Activated CD4-positive, alpha-beta T cell treated with anti-CD3 and anti-CD28 coated beads, Interleukin-2, amount 50 U/mL, for 1 hour (primary cell): ENCODE measurements around the gene PRR15L.
A peak's percentile ranks its signal among the peaks of the same experiment; 100 is the strongest.

Source experiments
- DNase-seq: peaks from one replicate; pipeline ENCODE4 v3.0.0-alpha.2; 2020

The PRR15L gene

DNA sequence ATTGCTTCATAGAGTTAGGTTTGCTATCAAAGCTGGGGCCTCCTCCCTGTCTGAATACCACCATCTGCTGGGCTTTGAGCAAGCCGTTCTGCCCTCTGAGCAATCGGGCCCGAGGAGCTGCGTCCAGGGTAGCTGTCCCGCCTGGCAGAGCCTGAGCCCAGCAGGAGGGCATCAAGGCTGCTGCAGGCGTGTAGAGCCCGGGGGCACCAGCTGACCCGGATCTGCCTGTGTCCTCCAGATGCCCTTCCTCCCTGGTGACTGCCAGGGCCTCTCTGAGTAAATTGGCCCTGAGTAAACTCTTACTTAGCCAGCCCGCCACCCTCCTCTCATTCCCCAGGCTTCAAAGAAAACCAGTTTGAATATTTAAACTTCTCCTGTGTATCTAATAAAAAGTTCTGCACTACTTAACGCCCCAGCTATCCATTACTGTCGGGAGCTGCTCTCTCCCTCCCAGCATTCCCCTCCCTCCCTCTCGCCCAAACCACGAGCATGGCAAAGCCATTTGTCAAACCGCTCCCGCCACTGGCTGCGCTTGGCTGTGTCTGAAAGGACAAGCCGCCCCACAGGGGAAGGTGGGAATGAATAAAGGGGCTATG is 29.7 kb upstream of the PRR15L start:
- no peak for DNase-seq

DNA sequence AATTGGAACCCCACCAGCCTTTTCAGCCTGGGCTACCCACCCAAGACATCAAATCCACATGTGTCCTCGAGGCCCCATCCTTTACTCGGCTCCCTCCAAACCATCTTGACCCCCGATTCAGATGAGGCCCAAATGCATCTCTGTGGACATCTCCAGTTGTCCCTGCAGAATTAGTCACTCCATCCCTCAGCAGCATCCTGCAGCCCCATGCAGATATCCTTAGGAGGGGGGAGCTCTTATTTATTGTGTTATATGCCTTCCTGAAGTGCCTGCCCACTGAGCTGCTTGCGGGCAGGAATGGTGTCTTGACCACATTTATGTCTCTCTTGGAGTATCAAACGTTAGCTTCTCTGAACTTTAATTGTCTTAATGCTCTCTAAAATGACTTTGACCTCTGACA is 28.8 kb upstream of the PRR15L start:
- DNase-seq, result no peak

DNA sequence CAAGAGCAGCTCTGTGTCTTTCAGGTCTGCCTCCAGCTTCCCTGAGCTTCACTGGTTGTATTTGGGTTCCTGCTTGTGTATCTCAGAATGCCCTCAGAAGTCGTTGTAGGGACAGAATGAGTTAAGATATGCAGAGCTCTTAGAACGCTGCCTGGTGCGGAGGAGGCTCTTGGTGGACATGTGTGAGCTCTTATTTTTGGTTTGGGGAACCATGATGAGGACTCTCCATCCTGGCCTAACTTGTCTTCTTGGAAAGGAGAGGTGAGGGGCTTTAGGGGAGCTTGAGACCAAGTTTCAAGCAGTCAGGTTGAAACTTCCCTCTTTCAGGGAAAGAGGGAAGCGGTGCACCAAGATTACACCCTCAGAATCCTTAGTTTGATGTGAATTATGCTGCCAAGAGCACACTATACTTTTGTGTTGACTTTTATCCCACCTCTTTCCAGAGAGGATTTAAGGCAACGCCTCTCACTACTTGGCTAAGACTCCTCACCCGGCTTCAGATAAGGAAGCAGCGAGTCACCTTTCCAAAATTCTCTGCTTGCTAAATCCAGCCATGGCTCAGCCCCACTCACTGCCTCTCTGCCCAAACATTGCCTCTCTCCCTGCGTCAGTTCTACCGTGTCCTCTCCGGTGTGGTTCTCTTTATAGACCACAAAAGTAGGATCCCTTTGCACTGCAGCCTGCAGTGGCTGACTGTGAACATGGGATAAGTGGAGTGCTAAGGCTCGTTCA is 26.0 kb upstream of the PRR15L start:
- no peak for DNase-seq

DNA sequence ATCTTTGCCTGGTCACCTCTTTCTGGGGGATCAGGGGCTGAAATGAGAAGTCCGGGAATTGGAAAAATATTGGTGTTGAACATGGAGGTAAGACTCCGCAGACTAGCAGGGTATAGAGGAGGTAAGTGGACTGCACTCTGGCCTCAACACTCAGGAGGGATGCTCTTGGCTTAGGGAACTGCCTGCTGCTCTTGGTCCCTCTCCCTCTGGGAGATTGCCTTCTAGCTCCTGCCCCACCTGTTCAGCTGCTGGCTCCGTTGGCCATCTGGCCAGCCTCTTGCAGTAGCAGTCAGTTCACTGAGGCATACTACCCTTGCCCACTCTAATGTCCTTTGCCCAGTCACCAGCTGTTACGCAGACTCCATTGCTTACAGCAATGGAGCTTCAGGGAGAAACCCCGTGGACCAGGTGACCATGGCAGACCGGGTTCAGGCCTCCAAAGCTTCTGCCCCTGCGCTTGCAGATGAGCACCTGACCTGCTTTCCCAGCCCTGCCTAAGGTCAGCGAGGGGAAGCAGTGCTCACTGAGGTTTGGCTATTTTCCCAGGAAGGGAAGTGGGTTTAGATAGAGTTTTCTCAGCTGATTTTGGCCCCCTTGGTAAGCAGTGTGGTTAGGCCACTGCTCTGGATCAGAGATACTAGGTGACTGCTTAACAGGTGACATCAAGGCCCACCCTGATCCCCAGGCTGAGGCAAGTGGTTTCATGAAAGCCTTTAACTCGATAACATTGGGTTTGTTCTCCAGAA is 25.1 kb upstream of the PRR15L start:
- DNase-seq, result no peak

DNA sequence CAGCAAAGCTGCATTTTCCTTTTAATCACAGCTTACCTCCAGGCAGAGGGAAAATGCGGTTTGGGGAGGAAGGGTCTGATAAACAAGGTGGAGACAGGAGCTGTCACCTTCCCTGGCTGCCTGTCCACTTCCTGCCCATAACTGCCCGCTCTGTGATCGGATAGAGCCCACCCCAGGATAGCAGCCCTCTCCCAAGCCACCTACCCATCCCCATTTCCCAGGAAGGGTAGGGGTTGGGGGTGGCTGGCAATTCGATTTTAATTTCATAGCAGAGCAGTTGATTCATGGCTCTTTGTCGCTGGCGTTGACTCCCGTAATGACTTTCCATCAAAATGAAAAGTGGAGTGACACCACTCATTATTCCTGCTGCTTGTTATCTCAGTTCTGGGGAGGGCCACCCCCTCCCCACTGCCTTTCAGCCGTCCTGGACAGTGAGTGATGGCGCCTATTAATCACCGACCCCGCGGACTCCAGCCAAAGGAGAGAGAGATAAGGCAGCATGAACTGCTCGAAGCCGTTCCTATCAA is 24.5 kb upstream of the PRR15L start:
- no peak for DNase-seq

DNA sequence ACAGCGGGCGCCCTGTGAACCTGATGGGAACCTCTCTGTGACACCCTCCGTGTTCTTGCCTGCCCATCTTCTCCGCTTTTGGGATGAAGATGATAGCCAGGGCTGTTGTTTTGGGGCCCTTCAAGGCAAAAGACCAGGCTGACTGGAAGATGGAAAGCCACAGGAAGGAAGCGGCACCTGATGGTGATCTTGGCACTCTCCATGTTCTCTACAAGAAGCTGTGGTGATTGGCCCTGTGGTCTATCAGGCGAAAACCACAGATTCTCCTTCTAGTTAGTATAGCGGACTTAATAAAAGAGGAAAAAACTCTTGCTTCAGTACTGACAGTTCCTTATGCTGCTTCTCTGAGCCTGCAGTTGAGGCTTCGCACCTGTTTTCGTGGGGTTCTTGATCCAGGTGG is 23.8 kb upstream of the PRR15L start:
- DNase-seq, result no peak

DNA sequence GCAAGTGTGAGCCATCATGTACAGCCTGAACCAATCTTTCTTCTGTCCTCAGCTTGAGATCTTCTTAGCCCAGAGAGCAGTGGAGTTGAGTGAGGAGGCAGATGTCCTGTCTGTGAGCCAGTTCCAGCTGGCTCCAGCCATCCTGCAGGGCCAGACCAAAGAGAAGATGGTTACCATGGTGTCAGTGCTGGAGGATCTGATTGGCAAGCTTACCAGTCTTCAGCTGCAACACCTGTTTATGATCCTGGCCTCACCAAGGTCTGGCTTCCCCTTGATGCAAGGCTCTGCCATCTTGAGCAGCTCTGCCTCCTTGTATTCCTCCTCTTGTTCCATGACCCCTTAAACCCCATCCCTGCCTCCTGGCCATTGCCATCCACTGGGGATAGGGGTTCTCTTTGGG is 22.9 kb upstream of the PRR15L start:
- no peak for DNase-seq

DNA sequence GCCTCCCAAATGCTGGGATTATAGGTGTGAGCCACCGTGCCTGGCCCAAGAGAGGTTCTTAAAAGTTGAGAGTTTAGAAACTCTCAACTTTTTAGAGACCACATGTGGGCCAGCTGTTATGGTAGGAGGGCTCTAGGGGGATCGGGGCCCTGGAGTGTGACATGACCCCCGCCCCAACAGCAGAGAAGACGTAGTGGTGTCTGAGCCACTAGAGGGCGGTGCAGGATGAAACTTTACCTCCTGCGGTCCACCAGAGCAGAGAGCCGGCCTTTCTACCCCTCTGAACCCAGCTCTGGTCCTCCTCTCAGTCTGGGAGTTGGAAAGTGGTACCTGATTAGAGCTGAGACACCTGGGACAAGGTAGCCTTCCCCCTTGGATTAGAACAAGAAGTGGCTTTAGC is 20.6 kb upstream of the PRR15L start:
- peak; percentile 46 for DNase-seq

DNA sequence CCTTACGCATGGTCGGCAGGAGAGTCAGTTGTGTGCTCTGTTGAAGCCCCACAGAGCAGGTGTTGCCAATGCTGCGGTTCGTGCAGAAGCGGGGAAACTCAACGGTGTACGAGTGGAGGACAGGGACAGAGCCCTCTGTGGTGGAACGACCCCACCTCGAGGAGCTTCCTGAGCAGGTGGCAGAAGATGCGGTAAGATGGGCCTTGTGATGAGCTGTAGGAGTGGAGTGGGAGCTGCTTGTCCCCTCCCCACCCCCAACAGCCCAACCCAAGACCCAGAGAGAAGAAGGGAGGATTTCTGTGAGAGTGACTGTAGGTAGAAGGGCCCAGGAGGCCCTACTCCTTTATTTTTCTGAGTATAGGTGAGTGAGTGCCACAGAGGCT is 18.1 kb upstream of the PRR15L start:
- no peak for DNase-seq

DNA sequence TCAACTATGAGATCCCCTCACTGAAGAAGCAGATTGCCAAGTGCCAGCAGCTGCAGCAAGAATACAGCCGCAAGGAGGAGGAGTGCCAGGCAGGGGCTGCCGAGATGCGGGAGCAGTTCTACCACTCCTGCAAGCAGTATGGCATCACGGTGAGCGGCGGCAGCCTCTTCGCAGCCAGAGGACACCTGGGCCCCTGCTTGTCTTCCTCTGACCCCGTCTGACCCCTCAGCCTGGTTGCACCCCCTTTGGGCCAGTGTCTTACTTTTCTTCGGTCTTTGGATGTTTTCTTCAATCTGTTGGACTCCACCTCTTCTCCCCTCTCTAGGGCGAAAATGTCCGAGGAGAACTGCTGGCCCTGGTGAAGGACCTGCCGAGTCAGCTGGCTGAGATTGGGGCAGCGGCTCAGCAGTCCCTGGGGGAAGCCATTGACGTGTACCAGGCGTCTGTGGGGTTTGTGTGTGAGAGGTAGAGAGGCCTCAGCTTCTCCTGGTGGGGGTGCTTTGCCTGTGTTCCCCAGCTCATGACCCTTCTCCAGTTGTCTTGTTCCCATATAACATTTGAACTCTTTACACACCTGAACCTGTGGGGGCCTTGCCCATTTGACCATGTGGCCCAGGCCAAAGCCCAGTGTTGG is 17.6 kb upstream of the PRR15L start:
- no peak for DNase-seq

DNA sequence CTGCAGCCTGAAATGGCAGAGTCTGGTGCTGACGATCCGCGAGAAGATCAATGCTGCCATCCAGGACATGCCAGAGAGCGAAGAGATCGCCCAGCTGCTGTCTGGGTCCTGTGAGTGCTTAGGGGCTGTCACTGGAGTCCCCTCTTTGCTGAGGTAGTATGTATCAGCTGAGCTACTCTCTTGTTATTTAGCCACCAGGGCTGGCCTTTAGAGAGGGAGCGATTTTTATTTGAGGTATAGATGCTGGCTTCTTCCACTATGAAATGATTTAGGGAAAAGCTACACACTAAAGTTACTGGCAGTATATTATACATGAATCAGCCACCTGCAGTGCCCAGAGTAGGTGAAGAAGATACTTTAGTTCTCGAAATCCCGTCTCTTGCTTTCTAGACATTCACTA is 15.9 kb upstream of the PRR15L start:
- DNase-seq, result no peak

DNA sequence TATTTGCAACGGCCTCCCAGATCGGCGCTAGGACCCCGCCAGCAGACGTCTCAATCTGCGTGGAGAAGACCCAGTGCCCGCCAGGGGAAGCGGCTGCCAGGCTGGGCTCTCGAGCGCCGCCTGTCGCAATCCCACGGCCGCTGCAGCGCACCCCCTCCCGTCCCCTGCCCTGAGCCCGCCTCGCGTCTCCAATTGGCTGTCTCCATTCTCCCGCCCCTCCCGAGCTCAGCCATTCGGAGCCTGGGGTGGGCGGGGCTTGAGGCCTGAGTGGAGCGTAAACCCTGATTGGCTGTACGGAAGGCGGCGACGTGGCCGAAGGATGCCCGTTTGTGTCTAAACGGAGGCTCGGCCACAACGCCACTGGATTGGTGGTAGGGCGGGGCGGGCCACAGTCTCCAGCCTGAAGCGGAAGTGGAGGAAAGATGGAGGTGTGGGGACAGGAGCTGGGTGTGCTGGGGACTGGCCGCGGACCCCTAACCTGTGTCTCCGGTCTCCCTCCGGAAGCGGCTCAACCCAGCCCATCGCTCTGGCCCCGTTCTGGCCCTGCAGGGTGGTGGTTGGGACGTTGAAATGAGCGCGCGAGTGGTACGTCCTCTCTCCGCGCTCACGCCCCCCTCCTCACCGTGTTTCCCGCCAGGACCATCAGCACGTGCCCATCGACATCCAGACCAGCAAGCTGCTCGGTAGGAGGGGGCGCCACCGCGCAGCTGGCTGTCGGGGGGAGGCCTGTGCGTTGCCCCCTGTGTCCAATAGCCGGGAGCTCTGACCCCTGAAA is 13.2 kb upstream of the PRR15L start, which contains the start of gene CDK5RAP3:
Gene CDK5RAP3 (plus strand): TSS at position 389 of the 775 bp plus-strand sequence. CDS start 34 bp downstream, at position 423.
- peak; percentile 98 for DNase-seq

DNA sequence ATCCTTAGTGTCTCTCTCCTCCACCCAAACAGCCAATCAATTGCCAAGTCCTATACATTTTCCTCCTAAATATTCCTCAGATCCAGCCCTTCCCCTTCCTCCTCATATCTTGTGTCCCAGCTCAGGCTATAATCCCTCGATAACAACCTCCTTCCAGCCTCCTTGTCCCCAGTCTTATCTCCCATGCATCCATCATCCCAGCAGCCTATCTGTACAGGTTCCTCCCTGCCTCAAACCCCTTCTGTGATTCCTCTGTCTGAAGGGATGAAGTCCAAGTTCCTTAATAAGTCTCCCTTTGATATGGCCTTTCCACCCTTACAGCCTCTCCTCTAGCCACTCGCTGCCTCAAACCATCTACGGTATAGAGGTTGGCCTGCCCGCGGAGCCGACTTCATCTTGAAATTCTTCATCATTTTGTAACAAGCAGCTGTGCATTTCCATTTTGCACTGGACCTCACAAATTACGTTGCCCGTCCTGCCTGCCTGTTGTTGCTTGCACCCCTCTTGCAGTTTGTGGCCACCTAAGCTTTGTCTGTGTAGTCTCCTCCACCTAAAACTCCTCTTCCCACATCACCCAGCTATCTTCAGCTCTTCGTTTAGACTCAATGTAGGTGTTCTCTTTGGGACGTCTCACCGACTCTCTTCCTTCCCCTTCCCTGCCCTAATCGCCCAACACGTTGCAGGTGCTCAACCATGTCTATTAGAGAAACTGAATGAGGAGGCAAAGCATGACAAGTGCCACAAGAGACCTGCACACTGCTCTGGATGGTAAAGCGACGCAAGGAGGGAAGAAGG is 12.4 kb upstream of the PRR15L start:
- no peak for DNase-seq

DNA sequence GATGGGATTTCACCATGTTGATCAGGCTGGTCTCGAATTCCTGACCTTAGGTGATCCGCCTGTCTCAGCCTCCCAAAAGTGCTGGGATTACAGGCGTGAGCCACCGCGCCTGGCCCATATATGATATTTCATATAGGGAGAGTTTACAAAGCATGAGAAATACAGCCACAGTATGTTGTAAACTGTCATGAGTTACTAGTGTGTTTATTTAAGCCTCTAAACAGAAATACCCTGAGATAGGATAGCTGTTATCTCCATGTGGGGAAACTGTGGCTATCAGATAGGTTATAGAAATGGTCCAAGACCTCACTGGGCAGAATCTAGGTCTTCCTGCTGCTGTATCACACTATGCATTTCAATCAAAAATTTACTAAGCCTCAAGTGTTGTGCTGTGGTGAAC is 11.2 kb upstream of the PRR15L start:
- no peak for DNase-seq

DNA sequence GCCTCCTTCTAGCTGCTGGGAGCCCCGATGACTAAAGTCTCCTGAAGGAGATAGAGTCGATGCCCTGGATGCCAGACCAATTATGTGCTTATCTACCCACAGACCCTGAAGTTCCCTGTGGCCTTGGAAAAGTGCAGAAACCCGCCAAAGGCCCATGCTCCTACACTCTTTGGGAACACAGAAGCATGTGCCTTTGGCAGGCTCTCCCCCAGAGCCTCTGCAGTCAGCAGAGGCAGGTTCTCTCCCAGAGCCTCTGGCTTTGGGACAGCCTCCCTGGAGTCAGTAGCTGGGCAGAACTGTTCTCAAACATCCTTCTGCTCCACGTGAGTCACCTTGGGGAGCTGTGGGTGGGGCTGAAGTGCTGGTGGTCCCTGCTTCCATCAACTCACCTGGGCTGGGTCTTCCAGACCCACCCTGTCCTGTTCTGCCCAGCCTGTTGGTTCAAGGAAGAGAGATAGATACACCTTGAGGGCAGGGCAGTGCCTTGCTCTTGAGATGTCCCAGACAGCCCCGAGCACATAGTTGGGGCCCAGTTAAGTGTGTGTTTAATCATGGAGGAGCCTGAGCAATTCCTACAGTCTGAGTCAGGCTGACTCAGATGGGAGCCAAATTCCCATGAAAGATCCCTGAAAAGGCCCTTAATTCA is 10.0 kb upstream of the PRR15L start:
- no peak for DNase-seq

DNA sequence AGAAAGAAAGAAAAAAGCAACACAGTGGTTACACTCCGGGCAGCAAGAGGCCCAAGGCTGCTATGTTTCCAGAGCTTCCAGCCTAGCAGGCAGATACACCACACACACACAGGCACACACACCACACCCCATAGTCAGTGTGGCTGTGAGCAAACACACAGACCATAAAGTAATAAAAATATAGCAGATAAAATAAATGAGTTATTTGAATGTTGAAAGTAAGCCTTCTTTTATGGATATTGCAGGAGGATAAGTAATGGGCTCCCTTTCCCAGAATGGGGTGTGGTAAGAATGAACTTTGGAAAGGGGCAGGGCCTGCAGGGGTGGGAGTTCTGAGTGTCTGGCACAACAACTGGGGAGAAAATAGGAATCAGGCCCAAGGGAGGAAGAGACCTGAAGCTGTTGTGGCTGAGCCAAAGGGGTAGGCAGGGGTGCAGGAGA is 8.4 kb upstream of the PRR15L start:
- no peak for DNase-seq

DNA sequence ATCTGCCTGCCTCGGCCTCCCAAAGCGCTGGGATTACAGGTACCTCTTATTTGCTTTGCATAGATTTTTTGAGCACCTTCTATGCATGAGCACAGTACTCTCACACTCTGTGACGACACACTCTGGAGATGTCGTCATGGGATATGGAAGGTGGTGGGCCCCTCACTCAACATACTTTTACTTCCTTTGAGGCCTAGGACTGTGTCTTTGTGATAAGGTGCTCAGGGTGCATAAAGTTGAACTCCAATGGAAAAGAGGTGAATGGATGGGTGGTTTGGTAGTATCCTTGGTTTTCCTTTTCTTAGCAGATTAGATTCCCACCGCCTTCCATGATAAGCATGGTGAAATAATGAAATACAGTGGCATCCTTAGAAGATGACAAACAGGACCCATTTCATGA is 7.2 kb upstream of the PRR15L start:
- no peak for DNase-seq

DNA sequence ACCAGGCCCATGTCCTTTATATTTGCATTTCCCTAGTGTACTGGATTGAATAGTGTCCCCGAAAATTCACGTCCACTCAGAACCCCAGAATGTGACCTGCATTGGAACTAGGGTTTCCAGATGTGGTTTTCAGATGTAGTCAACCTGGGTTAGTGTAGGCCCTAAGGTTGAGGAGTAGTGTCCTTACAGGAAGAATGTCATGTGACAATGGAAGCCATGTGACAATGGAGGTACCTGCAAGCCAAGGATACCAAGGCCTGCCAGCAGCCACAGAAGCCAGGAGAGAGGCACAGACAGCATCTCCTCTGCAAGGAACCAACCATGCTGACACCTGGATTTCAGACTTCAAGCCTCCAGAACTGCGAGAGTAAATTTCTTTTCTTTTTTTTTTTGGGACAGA is 5.2 kb upstream of the PRR15L start:
- no peak for DNase-seq

DNA sequence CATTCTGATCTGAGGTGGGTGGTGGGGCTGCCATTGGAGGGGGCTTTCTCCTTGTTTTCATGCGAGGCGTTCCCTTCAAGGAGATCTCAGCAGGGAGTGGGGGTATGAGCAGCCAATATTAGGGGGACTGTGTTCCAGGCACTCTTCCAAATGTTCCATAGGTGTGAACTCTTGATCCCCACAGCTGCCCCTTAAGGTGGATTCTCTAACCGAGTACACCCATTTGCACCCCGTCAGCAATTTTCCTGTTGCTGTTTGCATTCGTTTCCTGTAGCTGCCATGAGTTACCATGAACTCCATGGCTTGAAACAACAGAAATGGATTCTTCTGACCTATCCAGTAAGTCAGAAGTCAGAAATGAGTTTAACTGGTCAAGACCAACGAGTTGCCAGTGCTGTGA is 3.7 kb upstream of the PRR15L start:
- no peak for DNase-seq

DNA sequence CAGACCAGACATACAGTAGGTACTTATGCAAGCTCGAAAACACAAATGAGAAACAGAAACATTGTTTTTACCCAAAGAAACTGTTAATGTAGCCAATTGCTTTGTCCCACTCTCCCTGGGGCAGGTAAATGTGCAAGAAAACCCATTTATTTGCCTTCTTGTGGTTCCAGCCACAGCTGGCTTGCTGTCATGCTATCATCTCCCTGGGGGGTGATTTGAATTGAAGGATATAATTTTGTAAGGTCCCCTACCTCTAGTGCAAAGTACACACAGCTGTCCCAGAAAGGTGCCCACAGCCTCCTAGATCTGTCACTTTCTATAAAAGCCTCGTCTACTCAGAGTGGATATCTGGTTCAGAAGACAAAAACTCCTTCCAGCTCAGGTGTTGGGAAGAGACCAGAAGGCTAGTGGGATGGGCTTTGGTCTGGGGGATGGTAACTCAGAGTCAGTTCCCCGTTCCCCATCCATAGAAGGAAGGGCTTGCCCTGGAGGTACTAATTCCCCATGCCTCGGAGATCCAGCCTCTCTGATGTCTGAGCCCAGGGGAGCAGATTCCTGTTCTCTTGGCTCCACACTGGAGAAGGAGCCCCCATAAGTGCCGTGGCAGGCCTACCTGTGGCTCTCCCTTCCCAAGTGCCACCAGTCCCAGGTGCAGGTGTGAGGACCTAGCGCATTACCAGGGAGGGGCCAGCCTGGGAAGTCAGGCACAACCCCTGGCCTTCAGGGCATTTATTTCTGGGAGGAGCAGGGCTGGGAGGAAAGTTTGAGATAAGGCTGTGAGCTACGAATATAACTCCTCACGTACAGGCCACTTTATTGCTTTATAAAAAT is 2.4 kb upstream of the PRR15L start:
- no peak for DNase-seq
